ENCODE data around the gene POLD1. TPM values are rescaled to one million over a fixed set of nuclear protein-coding genes. Genes with fewer than 3 reads are reported as not detected.

POLD1 gene
- total RNA-seq, 1 donor from 2014 or later = 151 TPM

DNA sequence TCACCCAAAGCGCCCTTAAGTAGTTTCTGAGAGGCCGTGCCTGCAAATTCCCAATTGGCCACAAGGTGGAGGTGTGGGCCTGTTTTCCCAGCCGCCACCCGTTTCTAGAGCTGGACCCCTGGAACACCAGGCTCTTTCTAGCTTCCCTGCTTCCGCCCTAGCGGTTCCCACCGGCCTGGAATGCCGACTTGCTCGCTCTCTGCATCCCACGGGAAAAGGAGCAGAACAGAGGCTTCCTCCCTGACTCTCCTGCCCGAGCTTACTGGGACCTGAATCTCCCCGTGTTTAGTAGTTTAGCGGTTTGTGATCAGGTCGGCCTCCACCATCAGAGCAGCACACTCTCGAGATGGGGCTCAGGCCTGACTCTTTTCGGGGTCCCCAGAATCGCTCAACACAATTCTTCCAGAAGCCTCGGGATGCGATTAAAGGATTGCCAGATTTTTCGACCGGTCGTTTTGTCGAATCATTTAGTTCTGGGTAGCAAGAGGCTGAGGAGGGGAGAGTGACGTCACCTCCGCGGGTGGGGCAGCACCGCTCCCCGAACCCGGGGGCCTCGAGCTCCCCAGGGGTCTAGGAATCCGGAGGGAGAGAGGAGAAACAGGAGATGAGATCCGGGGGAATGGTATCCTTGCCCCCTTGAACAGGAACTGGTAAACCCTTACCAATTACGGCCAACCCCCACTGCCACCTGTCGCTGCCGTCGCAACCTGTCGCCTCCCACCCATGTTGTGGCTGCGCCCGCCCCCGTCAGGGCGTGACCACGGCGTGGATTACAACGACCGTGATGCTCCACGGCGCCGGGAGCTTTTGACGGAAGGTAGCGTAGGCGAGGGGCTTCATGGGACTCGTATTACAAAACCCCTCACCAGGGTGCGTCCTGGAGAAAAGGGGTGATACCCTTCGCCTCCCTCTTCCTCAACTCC lies 26.7 kb upstream of the POLD1 start:
- H3K36me3 Mint-ChIP-seq (ENCODE audit: low read depth) = peaks cover 8% of the 10 kb centered on the region
- peak; percentile 67 for DNase-seq (ENCODE audit: low read depth, low spot score)
- H3K9me3 Mint-ChIP-seq = peaks cover 9% of the 10 kb centered on the region
- H3K4me3 Mint-ChIP-seq = no peak overlapping the region
- H3K27me3 Mint-ChIP-seq (ENCODE audit: low read depth) = peaks cover 10% of the 10 kb centered on the region
- TF ChIP-seq, protein P1, sequence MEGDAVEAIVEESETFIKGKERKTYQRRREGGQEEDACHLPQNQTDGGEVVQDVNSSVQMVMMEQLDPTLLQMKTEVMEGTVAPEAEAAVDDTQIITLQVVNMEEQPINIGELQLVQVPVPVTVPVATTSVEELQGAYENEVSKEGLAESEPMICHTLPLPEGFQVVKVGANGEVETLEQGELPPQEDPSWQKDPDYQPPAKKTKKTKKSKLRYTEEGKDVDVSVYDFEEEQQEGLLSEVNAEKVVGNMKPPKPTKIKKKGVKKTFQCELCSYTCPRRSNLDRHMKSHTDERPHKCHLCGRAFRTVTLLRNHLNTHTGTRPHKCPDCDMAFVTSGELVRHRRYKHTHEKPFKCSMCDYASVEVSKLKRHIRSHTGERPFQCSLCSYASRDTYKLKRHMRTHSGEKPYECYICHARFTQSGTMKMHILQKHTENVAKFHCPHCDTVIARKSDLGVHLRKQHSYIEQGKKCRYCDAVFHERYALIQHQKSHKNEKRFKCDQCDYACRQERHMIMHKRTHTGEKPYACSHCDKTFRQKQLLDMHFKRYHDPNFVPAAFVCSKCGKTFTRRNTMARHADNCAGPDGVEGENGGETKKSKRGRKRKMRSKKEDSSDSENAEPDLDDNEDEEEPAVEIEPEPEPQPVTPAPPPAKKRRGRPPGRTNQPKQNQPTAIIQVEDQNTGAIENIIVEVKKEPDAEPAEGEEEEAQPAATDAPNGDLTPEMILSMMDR (conservative IDR thresholded peaks at IDR 0.05) = peak; percentile 83
- H3K4me1 Mint-ChIP-seq = peaks cover 4% of the 10 kb centered on the region
- no peak overlapping the region for H3K27ac Mint-ChIP-seq (ENCODE audit: unreplicated experiment)

DNA sequence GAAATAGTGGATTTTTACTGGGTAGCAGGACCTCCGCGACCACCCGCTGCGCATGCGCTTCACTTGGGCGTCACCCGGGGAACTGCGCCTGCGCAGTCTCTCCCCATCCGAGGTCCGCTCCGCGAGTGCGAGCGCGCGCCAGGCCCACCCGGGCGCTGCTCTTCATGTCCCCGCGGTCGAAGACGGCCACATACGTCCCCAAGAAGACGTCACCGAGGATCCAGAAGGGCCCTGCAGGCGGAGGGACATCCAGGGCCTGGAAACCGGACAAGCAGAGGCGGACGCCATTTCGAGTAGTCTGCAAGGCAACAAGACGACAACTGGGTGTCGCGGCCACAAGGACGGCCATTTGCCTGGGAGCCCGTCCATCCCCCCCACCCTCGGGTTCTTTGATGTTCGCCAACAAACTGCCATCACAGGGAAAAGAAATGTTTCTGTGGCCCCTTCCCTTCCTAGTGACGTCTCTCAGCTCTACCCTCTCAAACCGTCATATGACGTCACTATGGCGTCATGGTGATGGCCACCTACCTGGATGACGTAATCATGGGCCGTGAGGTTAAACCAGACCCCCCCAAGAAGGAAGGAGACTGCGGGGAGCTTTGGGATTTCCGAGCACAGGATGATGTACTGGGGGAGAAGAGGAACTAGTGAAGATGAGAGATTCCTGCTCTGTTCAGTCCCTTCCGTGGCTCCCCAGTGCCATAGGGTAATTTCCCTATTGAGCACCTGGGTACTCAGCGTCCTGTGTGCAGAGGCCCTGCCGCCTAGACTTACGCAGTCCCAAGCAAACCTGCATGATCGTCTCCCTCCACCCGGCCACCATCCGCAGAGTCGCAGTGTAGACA lies 25.4 kb upstream of the POLD1 start:
- Mint-ChIP-seq H3K36me3 (ENCODE audit: low read depth) (peaks cover 8% of the 10 kb centered on the region), H3K9me3 (peaks cover 9% of the 10 kb centered on the region), H3K27me3 (ENCODE audit: low read depth) (peaks cover 15% of the 10 kb centered on the region), H3K4me3 (no peak overlapping the region), H3K4me1 (peaks cover 4% of the 10 kb centered on the region), H3K27ac (ENCODE audit: unreplicated experiment) (no peak overlapping the region)
- DNase-seq (ENCODE audit: low read depth, low spot score) = no peak
- TF ChIP-seq, protein P1 (conservative IDR thresholded peaks at IDR 0.05) = no peak

DNA sequence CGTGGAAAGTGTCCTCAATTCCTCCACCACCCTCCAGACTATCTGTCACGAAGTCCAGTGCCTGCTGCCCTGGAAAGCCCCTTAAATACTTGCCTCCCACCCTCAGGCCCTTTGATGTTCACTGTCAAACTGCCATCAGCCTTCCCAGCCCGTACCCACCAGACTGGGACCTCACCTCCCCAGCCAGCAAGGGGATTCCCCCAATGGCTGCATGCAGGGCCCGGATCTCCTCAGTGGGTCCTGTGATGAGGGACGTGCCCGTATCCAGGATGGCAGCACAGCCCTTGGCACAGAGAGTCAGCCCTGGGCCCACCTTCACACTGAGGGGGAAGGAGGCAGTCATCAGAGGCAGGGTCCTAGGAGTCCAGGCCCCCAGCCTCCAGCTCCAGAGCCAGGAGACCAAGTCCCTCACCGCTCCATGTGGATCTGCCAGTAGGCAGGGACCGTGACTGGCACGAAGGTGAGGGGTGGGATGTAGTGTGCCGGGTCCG lies 24.8 kb upstream of the POLD1 start:
- Mint-ChIP-seq H3K27ac (ENCODE audit: unreplicated experiment) (no peak overlapping the region), H3K36me3 (ENCODE audit: low read depth) (peaks cover 8% of the 10 kb centered on the region)

DNA sequence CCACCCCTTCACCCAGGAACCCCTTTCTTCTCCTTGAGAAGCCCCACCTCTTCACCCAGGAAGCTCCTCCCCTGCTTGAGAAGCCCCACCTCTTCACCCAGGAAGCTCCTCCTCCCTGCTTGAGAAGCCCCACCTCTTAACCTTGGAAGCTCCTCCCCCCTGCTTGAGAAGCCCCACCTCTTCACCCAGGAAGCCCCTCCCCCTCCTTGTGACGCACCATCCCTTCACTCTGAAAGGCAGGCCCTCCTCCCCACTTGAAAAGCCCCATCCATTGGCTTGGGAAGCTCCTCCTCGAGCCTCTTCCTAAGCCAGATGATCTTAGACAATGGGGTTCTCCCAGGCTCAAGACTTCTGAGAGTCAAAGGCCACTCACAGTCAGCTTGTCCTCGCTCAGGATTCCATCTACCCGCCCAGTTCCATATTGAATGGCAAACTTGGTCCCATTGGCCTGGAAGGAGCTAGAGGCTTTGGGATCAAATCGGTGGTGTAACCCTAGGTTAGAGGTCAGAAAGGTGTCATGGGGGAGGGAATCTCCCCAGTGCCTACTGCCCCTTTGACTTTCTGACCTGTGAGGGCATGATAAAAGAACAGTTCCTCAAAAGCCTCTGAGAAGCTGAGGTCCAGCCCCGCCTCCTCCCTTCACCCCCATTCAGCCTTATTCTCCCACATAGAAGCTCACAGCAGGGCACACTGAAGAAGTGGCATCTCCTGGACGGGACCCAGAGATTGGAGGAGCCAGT lies 22.7 kb upstream of the POLD1 start:
- Mint-ChIP-seq H3K27ac (ENCODE audit: unreplicated experiment) (no peak overlapping the region), H3K27me3 (ENCODE audit: low read depth) (peaks cover 15% of the 10 kb centered on the region), H3K4me1 (peaks cover 4% of the 10 kb centered on the region), H3K9me3 (peaks cover 9% of the 10 kb centered on the region), H3K36me3 (ENCODE audit: low read depth) (peaks cover 8% of the 10 kb centered on the region), H3K4me3 (no peak overlapping the region)
- DNase-seq (ENCODE audit: low read depth, low spot score) = no peak
- TF ChIP-seq, protein P1 (conservative IDR thresholded peaks at IDR 0.05) = no peak

More for the DNA sequence above, 24.8 kb upstream of the POLD1 start:
- TF ChIP-seq, protein P1 (conservative IDR thresholded peaks at IDR 0.05) = no peak
- no peak overlapping the region for H3K4me3 Mint-ChIP-seq
- H3K27me3 Mint-ChIP-seq (ENCODE audit: low read depth) = peaks cover 15% of the 10 kb centered on the region
- peaks cover 9% of the 10 kb centered on the region for H3K9me3 Mint-ChIP-seq
- H3K4me1 Mint-ChIP-seq = peaks cover 4% of the 10 kb centered on the region
- DNase-seq (ENCODE audit: low read depth, low spot score) = no peak

DNA sequence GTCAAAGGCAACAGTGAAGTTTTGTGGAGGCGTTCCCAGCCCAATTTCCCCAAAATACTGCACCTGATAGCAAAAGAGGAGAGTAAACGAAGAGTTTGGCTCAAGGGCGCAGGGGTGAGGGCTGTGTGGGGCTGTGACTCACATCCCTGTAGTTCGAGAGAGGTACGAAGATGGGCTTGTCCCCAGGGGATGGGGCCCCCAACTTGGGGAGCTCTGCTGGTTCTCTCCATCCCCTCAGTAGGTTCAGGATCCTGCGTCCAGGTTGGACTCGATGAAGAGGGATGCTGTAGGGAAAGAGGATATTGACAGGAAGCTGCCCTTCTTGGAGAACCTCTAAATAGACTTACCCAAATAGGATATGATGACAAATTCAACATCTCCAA lies 22.1 kb upstream of the POLD1 start:
- H3K36me3 Mint-ChIP-seq (ENCODE audit: low read depth) = peaks cover 8% of the 10 kb centered on the region

More for the DNA sequence above, 22.1 kb upstream of the POLD1 start:
- peaks cover 9% of the 10 kb centered on the region for H3K9me3 Mint-ChIP-seq
- DNase-seq (ENCODE audit: low read depth, low spot score) = no peak
- peaks cover 15% of the 10 kb centered on the region for H3K27me3 Mint-ChIP-seq (ENCODE audit: low read depth)
- TF ChIP-seq, protein P1 (conservative IDR thresholded peaks at IDR 0.05) = no peak
- no peak overlapping the region for H3K4me3 Mint-ChIP-seq
- peaks cover 2% of the 10 kb centered on the region for H3K4me1 Mint-ChIP-seq
- no peak overlapping the region for H3K27ac Mint-ChIP-seq (ENCODE audit: unreplicated experiment)

Measured in neural crest cell (in vitro differentiated cells).